GM12891 (cell line): ENCODE results near the gene IQUB.

ENCODE experiments used
- POLR2A ChIP-seq: IDR thresholded peaks from 2 replicates; pipeline ENCODE4 v1.6.1; 2011; ENCODE audit warnings: low read depth, low read length, control low read depth
- TAF1 ChIP-seq: IDR thresholded peaks from 2 replicates; pipeline ENCODE4 v1.6.1; 2011; ENCODE audit warnings: low read depth, low read length, control low read depth

DNA sequence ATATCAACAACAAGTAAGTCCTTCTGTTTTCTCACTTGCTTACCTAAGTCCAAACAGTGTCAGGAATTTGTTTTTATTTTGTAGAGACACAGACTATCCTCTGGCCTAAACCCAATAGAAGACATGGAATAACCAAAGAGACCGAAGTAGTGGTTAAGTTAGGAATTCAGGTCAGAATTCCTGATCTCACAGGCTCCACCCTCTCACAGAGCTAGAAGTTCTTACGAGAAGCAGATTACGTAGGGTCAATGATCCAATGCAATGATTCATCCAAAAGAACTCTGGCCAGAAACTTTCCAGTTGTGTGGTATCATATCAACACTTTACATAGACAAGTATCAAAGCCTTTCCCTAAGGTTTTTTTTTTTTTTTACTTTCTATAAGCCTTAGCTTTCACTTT lies 73.8 kb downstream of the IQUB start:
- TF ChIP-seq TAF1 (no peak), POLR2A (no peak)
